HFF-Myc (cell line): ENCODE measurements around the gene MTG1.

ENCODE experiments used
- DNase-seq: peaks from one replicate; pipeline ENCODE4 v3.0.0-alpha.2; 2011; ENCODE audit warnings: low read depth; ENCODE audit errors: extremely low read depth
- H3K4me3 ChIP-seq: replicated peaks from 2 replicates; pipeline ENCODE4 v1.5.1; 2011; ENCODE audit warnings: low read depth, mild to moderate bottlenecking, control low read depth, low read length
- TF ChIP-seq, protein P1 (sequence below): IDR thresholded peaks from 2 replicates; pipeline ENCODE4 v1.5.1; 2012; ENCODE audit warnings: mild to moderate bottlenecking, low read depth, low read length, control low read depth; ENCODE audit errors: missing control alignments

The MTG1 gene

DNA sequence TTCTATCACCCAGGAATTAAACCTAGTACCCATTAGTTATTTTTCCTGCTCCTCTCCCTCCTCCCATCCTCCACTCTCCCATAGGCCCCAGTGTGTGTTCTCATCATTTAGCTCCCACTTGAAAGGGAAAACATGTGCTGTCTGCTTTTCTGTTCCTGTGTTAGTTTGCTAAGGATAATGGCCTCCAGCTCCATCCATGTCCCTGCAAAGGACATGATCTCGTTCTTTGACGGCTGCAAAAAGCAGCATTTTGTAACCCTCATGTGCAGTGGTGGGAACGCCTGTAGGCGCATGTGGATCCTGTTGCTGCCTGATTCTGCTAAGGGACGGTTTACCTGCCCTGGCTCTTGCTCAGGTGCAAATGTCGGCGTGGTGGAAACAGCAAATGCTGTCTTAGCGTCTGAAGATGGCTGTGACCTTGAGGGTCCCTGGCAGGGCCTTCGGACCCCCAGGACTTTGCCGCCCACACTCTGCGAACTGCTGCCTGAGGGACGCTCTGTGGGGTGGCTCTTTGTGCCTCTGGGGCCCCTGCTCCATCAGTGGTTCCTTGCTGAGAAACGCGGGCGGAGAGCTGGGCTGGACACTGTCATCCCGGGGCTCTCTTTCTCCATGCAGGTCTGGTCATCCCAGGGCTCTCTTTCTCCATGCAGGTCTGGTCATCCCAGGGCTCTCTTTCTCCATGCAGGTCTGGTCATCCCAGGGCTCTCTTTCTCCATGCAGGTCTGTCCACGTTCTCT, 5.6 kb upstream of the MTG1 start:
- TF ChIP-seq, protein P1, sequence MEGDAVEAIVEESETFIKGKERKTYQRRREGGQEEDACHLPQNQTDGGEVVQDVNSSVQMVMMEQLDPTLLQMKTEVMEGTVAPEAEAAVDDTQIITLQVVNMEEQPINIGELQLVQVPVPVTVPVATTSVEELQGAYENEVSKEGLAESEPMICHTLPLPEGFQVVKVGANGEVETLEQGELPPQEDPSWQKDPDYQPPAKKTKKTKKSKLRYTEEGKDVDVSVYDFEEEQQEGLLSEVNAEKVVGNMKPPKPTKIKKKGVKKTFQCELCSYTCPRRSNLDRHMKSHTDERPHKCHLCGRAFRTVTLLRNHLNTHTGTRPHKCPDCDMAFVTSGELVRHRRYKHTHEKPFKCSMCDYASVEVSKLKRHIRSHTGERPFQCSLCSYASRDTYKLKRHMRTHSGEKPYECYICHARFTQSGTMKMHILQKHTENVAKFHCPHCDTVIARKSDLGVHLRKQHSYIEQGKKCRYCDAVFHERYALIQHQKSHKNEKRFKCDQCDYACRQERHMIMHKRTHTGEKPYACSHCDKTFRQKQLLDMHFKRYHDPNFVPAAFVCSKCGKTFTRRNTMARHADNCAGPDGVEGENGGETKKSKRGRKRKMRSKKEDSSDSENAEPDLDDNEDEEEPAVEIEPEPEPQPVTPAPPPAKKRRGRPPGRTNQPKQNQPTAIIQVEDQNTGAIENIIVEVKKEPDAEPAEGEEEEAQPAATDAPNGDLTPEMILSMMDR = no peak
- H3K4me3 ChIP-seq = no peak overlapping the region
- no peak for DNase-seq

- DNase-seq = no peak
- H3K4me3 ChIP-seq = no peak overlapping the region
- TF ChIP-seq, protein P1 = no peak
These were observed 4.8 kb upstream of the MTG1 start for GRCh38 chr10:133388973-133389818.

DNA sequence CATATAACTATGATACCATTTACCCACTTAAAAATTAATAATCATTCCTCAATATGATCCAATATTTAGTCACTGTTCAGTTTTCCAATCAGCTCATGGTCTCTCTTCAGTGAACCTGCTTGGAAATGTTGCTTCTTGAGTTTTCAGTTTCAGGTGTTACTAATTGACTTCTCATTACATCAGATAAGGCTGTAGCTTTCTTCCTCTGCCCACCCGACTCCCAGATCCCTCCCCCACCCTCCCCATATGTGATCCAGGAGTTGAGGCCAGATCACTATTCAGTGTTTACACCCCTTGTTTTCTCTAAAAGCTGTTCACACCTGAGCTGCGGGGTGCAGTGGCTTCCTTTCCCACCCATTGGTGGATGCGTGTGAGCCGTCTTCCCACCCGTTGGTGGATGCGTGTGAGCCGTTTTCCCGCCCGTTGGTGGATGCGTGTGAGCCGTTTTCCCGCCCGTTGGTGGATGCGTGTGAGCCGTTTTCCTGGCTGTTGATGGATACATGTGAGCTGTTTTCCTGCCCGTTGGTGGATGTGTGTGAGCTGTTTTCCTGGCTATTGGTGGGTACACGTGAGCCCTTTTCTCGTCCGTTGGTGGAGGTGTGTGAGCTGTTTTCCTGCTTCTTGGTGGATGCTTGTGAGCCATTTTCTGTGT, 3.2 kb upstream of the MTG1 start:
- no peak for DNase-seq
- no peak overlapping the region for H3K4me3 ChIP-seq
- TF ChIP-seq, protein P1 = no peak

DNA sequence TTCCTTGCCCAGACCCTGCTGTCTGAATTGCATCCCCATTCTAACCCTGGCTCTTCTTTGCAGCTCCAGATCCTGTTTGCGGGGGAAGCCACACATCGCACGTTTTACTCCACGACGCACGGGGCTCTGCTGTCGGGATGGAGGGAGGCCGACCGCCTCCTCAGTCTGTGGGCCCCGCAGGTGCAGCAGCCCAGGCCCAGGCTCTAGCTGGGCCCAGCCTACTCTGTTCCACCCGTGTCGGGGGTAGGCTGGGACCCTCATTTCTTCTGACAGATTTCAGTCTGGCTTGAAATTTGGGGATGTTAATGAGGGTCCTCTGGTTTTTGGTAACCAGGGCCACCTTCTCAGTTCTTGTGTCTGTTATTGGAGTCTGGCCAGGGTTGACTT, 2.7 kb upstream of the MTG1 start:
- no peak overlapping the region for H3K4me3 ChIP-seq
- TF ChIP-seq, protein P1 = no peak
- no peak for DNase-seq

DNA sequence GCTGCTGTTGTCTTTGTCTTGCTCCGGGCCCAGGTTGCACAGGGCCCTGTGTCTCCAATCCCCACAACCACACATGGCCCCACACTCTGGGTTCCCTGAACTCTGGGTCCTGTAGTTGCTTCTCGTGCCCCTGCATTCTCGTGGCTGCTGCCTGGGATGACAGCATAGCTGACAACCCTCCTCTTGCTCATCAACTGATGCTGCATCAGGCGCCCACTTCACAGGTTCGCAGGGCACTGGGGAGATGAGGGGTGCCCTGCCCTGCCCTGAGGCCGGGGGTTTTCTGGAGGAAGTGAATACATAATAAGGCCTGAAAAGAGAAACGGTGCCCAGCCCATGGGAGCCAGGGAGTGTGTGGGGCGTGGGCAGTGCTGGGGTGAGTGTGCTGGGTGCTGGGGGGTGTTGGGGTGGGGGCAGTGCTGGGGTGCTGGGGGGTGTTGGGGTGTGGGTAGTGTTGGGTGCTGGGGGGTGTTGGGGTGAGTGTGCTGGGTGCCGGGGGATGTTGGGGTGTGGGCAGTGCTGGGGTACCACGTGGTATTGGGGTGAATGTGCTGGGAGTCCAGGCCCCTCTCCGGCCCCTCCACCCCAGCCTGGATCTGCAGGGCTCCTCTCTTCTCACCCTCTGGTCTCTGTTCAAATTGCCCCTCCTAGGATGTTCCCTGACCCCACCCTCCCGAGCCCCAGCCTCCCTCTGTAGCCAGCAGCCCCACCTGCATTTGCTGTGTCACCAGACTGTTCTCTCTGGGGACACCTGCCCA, 2.0 kb upstream of the MTG1 start:
- no peak overlapping the region for H3K4me3 ChIP-seq
- DNase-seq = no peak
- TF ChIP-seq, protein P1 = no peak

DNA sequence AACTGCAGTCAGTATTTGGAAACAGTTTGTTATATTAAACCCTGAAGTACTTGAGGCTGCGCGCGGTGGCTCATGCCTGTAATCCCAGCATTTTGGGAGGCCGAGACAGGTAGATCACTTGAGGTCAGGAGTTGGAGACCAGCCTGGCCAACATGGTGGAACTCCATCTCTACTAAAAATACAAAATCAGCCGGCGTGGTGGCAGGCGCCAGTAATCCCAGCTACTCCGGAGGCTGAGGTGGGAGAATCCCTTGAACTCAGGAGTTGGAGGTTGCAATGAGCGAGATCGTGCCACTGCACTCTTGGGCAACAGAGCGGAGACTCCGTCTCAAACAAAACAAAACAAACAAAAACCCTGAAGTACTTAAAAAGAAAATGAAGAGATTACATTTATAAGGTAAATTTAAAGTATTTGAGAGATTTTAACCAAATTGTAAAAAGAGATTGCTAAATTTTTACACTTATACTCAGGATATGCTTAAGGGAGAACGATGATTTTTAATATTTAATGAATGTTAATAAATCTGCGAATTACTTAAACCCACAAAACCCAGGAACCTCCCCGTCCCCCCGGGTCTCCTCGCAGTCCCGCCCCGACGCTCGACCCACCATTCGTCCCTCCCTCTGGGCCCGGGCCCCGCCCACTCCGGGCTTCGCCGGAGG, 425 bp upstream of the MTG1 start:
- DNase-seq = no peak
- TF ChIP-seq, protein P1 = no peak

More for the DNA sequence above, 425 bp upstream of the MTG1 start:
- H3K4me3 ChIP-seq = peak overlapping the region; percentile 93
